Measurements from ENCODE around the gene VWA8. TPM values are rescaled to one million over a fixed set of nuclear protein-coding genes. Genes with fewer than 3 reads are reported as not detected.

The VWA8 gene
- total and polyA plus RNA-seq, 9 donors, result 4.5 to 25.1 (median 21.0) TPM

DNA sequence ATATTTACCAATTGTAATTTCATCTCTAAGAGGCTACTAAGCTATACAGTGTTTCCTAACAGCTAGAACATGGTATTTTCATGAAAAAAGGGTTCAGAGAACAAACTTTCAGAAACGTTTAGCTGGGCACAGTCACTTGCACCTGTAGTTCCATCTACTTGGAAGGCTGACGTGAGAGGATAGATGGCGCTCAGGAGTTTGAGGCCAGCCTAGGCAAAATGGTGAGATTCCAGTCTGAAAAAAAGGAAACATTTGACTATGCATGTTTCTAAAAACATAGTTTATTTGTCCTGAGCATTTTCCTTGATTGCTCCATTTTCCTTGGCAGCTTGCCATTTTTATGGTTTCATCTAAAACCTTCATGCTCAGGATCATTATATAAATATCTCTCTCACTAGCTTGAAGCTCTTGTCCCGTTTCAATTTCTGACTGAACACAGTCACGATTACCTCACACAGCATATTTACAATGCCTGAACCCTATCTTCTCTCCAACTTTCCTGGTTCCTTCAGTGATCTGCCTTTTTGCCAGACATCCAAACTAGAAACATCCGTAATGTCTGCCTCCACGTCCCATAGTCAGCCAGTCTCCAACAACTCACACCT is 302.8 kb downstream of the VWA8 start:
- no peaks in the 10 kb centered on the region for H3K9me3 ChIP-seq
- no peaks in the 10 kb centered on the region for H3K4me1 ChIP-seq (ENCODE audit: insufficient read depth)
- H3K36me3 ChIP-seq, result no peaks in the 10 kb centered on the region
- H3K27me3 ChIP-seq, result no peaks in the 10 kb centered on the region
- WGBS, 3 donors, result 64 to 68% (median 65%) methylated on average over 7 of the region's 7 CpGs
- H3K4me3 ChIP-seq, result no peak overlapping the region
- intact Hi-C loops (cut with DNase I), result loop anchor here in 1 of 4 donors (10.0 kb wide), 1 partner anchor 303 kb away; no protein-coding TSS in a partner anchor
- H3K27ac ChIP-seq, result no peak overlapping the region
- DNase-seq, result no peak
- TF ChIP-seq EP300 (IDR thresholded peaks at IDR 0.05), result no peak

DNA sequence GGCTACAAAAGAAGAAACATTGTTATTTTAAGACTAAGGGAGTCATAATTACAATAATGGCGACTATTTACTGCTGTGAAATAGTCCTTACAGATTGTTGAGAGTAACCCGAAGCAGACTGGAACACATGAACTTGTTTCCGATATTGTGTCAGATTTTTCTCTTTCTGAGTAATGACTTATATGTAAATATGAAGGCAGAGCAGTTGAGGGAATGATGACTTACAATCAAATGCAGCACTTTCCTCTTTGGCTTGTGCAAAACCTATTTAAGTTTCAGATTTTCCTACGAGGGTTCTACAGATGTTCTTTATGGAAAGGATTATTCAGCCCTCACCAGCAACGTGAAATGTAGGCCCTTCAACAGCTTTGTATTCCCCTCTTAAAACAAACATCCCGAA is 304.9 kb downstream of the VWA8 start:
- TF ChIP-seq, protein P1, sequence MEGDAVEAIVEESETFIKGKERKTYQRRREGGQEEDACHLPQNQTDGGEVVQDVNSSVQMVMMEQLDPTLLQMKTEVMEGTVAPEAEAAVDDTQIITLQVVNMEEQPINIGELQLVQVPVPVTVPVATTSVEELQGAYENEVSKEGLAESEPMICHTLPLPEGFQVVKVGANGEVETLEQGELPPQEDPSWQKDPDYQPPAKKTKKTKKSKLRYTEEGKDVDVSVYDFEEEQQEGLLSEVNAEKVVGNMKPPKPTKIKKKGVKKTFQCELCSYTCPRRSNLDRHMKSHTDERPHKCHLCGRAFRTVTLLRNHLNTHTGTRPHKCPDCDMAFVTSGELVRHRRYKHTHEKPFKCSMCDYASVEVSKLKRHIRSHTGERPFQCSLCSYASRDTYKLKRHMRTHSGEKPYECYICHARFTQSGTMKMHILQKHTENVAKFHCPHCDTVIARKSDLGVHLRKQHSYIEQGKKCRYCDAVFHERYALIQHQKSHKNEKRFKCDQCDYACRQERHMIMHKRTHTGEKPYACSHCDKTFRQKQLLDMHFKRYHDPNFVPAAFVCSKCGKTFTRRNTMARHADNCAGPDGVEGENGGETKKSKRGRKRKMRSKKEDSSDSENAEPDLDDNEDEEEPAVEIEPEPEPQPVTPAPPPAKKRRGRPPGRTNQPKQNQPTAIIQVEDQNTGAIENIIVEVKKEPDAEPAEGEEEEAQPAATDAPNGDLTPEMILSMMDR (IDR thresholded peaks at IDR 0.05), result no peak
- TF ChIP-seq EP300 (IDR thresholded peaks at IDR 0.05), result no peak
- TF ChIP-seq POLR2A (IDR thresholded peaks at IDR 0.05), result no peak
- intact Hi-C loops (cut with DNase I), result loop anchor here in 1 of 4 donors (10.0 kb wide), 1 partner anchor 301 kb away; no protein-coding TSS in a partner anchor
- Histone ChIP-seq H3K9me3 (no peaks in the 10 kb centered on the region), H3K27me3 (no peaks in the 10 kb centered on the region), H3K4me3 (no peak overlapping the region), H3K27ac (no peak overlapping the region), H3K4me1 (ENCODE audit: insufficient read depth) (no peaks in the 10 kb centered on the region), H3K36me3 (no peaks in the 10 kb centered on the region)
- WGBS, 3 donors, result 79 to 89% (median 89%) methylated on average over 6 of the region's 6 CpGs
- no peak for DNase-seq

DNA sequence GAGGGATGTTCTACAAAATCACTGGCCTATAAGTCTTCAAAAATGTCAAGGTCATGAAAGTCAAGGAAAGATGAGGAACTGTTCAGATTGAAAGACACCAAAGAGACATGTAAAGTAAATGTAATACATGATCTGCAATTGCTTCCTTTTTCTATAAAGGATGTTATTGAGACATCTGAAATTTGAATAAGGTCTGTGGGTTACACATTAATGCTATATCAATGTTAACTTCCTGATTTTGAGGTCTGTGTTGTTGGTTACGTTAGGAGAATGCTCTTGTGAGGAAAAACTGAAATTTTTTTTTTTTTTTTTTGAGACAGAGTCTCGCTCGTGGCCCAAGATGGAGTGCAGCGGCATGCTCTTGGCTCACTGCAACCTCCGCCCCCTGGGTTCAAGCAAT is 306.1 kb downstream of the VWA8 start:
- Histone ChIP-seq H3K27ac (no peak overlapping the region), H3K9me3 (no peaks in the 10 kb centered on the region), H3K4me1 (ENCODE audit: insufficient read depth) (no peaks in the 10 kb centered on the region), H3K27me3 (no peaks in the 10 kb centered on the region), H3K36me3 (no peaks in the 10 kb centered on the region), H3K4me3 (no peak overlapping the region)
- 91 to 99% (median 92%) methylated on average over 5 of the region's 5 CpGs for whole genome bisulfite sequencing, 3 donors
- DNase-seq, result no peak
- TF ChIP-seq, protein P1 (IDR thresholded peaks at IDR 0.05), result no peak
- intact Hi-C loops (cut with DNase I), result loop anchor here in 1 of 4 donors (10.0 kb wide), 1 partner anchor 300 kb away; no protein-coding TSS in a partner anchor

DNA sequence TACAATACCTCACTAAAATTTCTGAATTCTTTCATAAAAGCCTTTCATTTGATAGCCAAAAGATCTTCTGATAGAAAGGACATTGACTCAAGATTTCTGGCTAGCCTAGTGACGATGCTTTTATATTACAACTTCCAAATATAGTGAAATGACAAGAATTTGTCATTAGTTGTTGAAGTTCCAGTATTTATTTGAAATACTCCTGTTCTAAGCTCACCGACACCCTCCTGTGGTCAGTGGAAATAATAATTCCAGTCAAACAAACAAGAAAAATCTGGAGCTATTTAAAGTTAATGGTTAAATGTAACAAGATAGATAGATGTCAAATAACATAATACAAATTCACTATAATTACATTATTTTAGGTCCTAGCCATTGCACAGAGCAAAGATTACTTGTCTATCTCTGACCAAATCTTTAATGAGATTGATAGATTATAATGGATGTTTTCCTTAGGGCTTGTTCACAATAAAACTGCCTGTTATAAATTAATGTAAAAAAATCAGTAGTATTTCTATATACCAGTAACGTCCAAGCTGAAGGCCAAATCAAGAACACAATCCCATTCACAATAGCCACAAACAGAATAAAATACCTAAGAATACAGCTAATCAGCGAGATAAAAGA is 308.1 kb downstream of the VWA8 start:
- no peaks in the 10 kb centered on the region for H3K27me3 ChIP-seq
- 29 to 37% (median 34%) methylated on average over 4 of the region's 4 CpGs for WGBS, 3 donors
- peak in 1 of 5 donors; percentile 27 for DNase-seq
- no peaks in the 10 kb centered on the region for H3K36me3 ChIP-seq
- H3K4me3 ChIP-seq, result no peak overlapping the region
- no peak overlapping the region for H3K27ac ChIP-seq
- no peaks in the 10 kb centered on the region for H3K9me3 ChIP-seq
- no peak for TF ChIP-seq POLR2A (IDR thresholded peaks at IDR 0.05)
- TF ChIP-seq, protein P1 (IDR thresholded peaks at IDR 0.05), result peak in 2 of 3 donors; percentile 30 to 52
- intact Hi-C loops (cut with DNase I), result loop anchor here in 1 of 4 donors (10.0 kb wide), 1 partner anchor 298 kb away; no protein-coding TSS in a partner anchor
- no peaks in the 10 kb centered on the region for H3K4me1 ChIP-seq (ENCODE audit: insufficient read depth)
